Mucosa of gallbladder (tissue), 1 donor: ENCODE data around the gene MYOZ1. TPM values are rescaled to one million over a fixed set of nuclear protein-coding genes. Genes with fewer than 3 reads are reported as not detected.
"Not testable (repeated sequence)": the region's sequence is repeated elsewhere in the genome, so short reads cannot be mapped to it uniquely, and the experiment has no call there.

Experiments
- DNase-seq: peaks from one replicate; pipeline ENCODE4 v3.0.0-alpha.2; 2020; ENCODE audit warnings: low spot score
- total RNA-seq: library from RNA; stranded (reverse); gene quantifications from one replicate; pipeline ENCODE4 v1.2.1, GENCODE V29; 2021
- donor health status: DM: no; HTN: no; CAD: no.

MYOZ1 gene
- 0.52 TPM for total RNA-seq

- no peak for DNase-seq
Measured at GRCh38 chr10:73641328-73642060, at the start of gene MYOZ1. TSS of gene MYOZ1 (minus strand) at chr10:73641474. CDS start at chr10:73640017, 1,457 bp downstream.

GRCh38 chr10:73690755-73691154 lies 49.5 kb upstream of the MYOZ1 start:
- not testable (repeated sequence) for DNase-seq

- DNase-seq = not testable (repeated sequence)
Measured at GRCh38 chr10:73689596-73689995, 48.3 kb upstream of the MYOZ1 start.

GRCh38 chr10:73687641-73688040 lies 46.4 kb upstream of the MYOZ1 start:
- not testable (repeated sequence) for DNase-seq

GRCh38 chr10:73674546-73674945 lies 33.3 kb upstream of the MYOZ1 start:
- DNase-seq = not testable (repeated sequence)

GRCh38 chr10:73668378-73668777 lies 27.1 kb upstream of the MYOZ1 start:
- not testable (repeated sequence) for DNase-seq

GRCh38 chr10:73666153-73666809 lies 25.0 kb upstream of the MYOZ1 start:
- not testable (repeated sequence) for DNase-seq

- DNase-seq = not testable (repeated sequence)
Measured at GRCh38 chr10:73665581-73665980, 24.3 kb upstream of the MYOZ1 start.

- not testable (repeated sequence) for DNase-seq
Measured at GRCh38 chr10:73664156-73665040, 23.1 kb upstream of the MYOZ1 start.

GRCh38 chr10:73663621-73664020 lies 22.3 kb upstream of the MYOZ1 start:
- not testable (repeated sequence) for DNase-seq

- DNase-seq = not testable (repeated sequence)
Measured at GRCh38 chr10:73662705-73663104, 21.4 kb upstream of the MYOZ1 start.

GRCh38 chr10:73655990-73656298 lies 14.7 kb upstream of the MYOZ1 start, which contains the start of gene SYNPO2L:
TSS of gene SYNPO2L (minus strand) at chr10:73656029. CDS start at chr10:73655922, 107 bp downstream.
- no peak for DNase-seq

GRCh38 chr10:73655257-73655989 lies 14.1 kb upstream of the MYOZ1 start:
- no peak for DNase-seq

- DNase-seq = no peak
Measured at GRCh38 chr10:73653701-73654100, 12.4 kb upstream of the MYOZ1 start.

- DNase-seq = no peak
Measured at GRCh38 chr10:73653195-73653594, 11.9 kb upstream of the MYOZ1 start.

- no peak for DNase-seq
Measured at GRCh38 chr10:73650537-73651331, 9.5 kb upstream of the MYOZ1 start.

GRCh38 chr10:73649876-73650536 lies 8.7 kb upstream of the MYOZ1 start:
- no peak for DNase-seq

GRCh38 chr10:73648975-73649829 lies 7.9 kb upstream of the MYOZ1 start:
- no peak for DNase-seq
